ENCODE data around the gene CFAP69.

DNA sequence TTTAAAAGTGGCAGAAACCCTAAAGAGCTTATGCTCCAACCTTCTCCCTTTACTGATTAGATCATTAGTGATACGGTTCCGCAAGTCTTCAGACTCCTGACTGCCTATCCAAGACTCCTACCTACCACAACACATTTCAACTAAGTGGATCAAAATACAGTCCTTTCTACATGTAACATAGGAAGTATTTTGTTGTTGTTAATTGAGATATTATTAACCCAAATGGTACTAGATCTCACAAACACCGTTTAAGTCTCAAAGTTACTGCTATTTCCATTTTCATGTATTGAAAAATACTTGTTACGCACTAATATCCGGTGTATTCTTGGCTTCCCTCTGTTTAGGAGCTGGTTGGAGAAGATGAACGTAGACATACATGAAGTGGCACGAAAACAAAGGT, 75.0 kb downstream of the CFAP69 start:
- TF ChIP-seq, protein P1, sequence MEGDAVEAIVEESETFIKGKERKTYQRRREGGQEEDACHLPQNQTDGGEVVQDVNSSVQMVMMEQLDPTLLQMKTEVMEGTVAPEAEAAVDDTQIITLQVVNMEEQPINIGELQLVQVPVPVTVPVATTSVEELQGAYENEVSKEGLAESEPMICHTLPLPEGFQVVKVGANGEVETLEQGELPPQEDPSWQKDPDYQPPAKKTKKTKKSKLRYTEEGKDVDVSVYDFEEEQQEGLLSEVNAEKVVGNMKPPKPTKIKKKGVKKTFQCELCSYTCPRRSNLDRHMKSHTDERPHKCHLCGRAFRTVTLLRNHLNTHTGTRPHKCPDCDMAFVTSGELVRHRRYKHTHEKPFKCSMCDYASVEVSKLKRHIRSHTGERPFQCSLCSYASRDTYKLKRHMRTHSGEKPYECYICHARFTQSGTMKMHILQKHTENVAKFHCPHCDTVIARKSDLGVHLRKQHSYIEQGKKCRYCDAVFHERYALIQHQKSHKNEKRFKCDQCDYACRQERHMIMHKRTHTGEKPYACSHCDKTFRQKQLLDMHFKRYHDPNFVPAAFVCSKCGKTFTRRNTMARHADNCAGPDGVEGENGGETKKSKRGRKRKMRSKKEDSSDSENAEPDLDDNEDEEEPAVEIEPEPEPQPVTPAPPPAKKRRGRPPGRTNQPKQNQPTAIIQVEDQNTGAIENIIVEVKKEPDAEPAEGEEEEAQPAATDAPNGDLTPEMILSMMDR (IDR thresholded peaks at IDR 0.05; ENCODE audit: low read depth, low read length) = no peak
- TF ChIP-seq POLR2A (IDR thresholded peaks at IDR 0.05; ENCODE audit: extremely low read depth, insufficient read length) = no peak
- TF ChIP-seq, protein P2, sequence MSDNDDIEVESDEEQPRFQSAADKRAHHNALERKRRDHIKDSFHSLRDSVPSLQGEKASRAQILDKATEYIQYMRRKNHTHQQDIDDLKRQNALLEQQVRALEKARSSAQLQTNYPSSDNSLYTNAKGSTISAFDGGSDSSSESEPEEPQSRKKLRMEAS (IDR thresholded peaks at IDR 0.05; ENCODE audit: low read depth, low read length) = no peak
